Dendritic cell treated with granulocyte-macrophage colony-stimulating factor and Interleukin-4, amounts not matched to agents 40 ng/mL and 50 ng/mL, for 4 days (primary cell): ENCODE data around the gene TTLL11.

Source experiments
- H3K27ac Mint-ChIP-seq: one replicate; pipeline ENCODE4 v1.8.0; 2022; ENCODE audit warnings: mild to moderate bottlenecking, mixed read lengths
- H3K27me3 Mint-ChIP-seq: one replicate; pipeline ENCODE4 v1.8.0; 2022; ENCODE audit warnings: mild to moderate bottlenecking, mixed read lengths
- H3K36me3 Mint-ChIP-seq: one replicate; pipeline ENCODE4 v1.8.0; 2022; ENCODE audit warnings: low read depth, mixed read lengths
- H3K4me1 Mint-ChIP-seq: one replicate; pipeline ENCODE4 v1.8.0; 2022; ENCODE audit warnings: low read depth, mixed read lengths
- H3K4me3 Mint-ChIP-seq: one replicate; pipeline ENCODE4 v1.8.0; 2022; ENCODE audit warnings: mild to moderate bottlenecking, moderate library complexity, mixed read lengths
- H3K9me3 Mint-ChIP-seq: one replicate; pipeline ENCODE4 v1.8.0; 2022; ENCODE audit warnings: mixed read lengths
- intact Hi-C: fragments of 100-400 bp; cut with micrococcal nuclease; formaldehyde crosslinking; loops from one replicate; pipeline ENCODE4 v1.15.0; 2022

TTLL11 gene

GRCh38 chr9:121859646-121860045 lies 233.5 kb downstream of the TTLL11 start:
- H3K4me1 Mint-ChIP-seq: no peaks in the 10 kb centered on the region

GRCh38 chr9:121858788-121859187 lies 234.3 kb downstream of the TTLL11 start:
- Mint-ChIP-seq H3K9me3 (no peaks in the 10 kb centered on the region), H3K27ac (no peak overlapping the region), H3K36me3 (no peaks in the 10 kb centered on the region), H3K4me3 (no peak overlapping the region), H3K4me1 (no peaks in the 10 kb centered on the region), H3K27me3 (no peaks in the 10 kb centered on the region)
- intact Hi-C loops: no loop called here

More at GRCh38 chr9:121859646-121860045, 233.5 kb downstream of the TTLL11 start:
- H3K27me3 Mint-ChIP-seq: no peaks in the 10 kb centered on the region
- H3K9me3 Mint-ChIP-seq: no peaks in the 10 kb centered on the region
- no peak overlapping the region for H3K27ac Mint-ChIP-seq
- no peak overlapping the region for H3K4me3 Mint-ChIP-seq
- H3K36me3 Mint-ChIP-seq: no peaks in the 10 kb centered on the region
- intact Hi-C loops: loop anchor here (10.0 kb wide), 1 partner anchor 175 kb away; no protein-coding TSS in a partner anchor

GRCh38 chr9:121857928-121858327 lies 235.2 kb downstream of the TTLL11 start:
- H3K27me3 Mint-ChIP-seq: no peaks in the 10 kb centered on the region
- H3K36me3 Mint-ChIP-seq: no peaks in the 10 kb centered on the region
- no peak overlapping the region for H3K4me3 Mint-ChIP-seq
- no peaks in the 10 kb centered on the region for H3K9me3 Mint-ChIP-seq
- no peaks in the 10 kb centered on the region for H3K4me1 Mint-ChIP-seq
- H3K27ac Mint-ChIP-seq: no peak overlapping the region
- intact Hi-C loops: no loop called here

GRCh38 chr9:121855476-121855875 lies 237.6 kb downstream of the TTLL11 start:
- no peaks in the 10 kb centered on the region for H3K36me3 Mint-ChIP-seq
- H3K27me3 Mint-ChIP-seq: no peaks in the 10 kb centered on the region
- H3K27ac Mint-ChIP-seq: no peak overlapping the region
- intact Hi-C loops: no loop called here
- H3K4me1 Mint-ChIP-seq: no peaks in the 10 kb centered on the region
- no peaks in the 10 kb centered on the region for H3K9me3 Mint-ChIP-seq
- H3K4me3 Mint-ChIP-seq: no peak overlapping the region

- intact Hi-C loops: no loop called here
- Mint-ChIP-seq H3K4me1 (no peaks in the 10 kb centered on the region), H3K27me3 (no peaks in the 10 kb centered on the region)
Observed at GRCh38 chr9:121853617-121854395, 239.3 kb downstream of the TTLL11 start.

GRCh38 chr9:121852651-121853616 lies 240.2 kb downstream of the TTLL11 start:
- no peaks in the 10 kb centered on the region for H3K36me3 Mint-ChIP-seq
- H3K9me3 Mint-ChIP-seq: peaks cover 7% of the 10 kb centered on the region
- no peaks in the 10 kb centered on the region for H3K27me3 Mint-ChIP-seq
- intact Hi-C loops: no loop called here
- H3K4me3 Mint-ChIP-seq: no peak overlapping the region
- no peak overlapping the region for H3K27ac Mint-ChIP-seq
- no peaks in the 10 kb centered on the region for H3K4me1 Mint-ChIP-seq

More at GRCh38 chr9:121853617-121854395, 239.3 kb downstream of the TTLL11 start:
- Mint-ChIP-seq H3K36me3 (no peaks in the 10 kb centered on the region), H3K4me3 (no peak overlapping the region), H3K9me3 (peaks cover 5% of the 10 kb centered on the region), H3K27ac (no peak overlapping the region)

- no peaks in the 10 kb centered on the region for H3K36me3 Mint-ChIP-seq
- no peak overlapping the region for H3K27ac Mint-ChIP-seq
- intact Hi-C loops: no loop called here
- no peaks in the 10 kb centered on the region for H3K27me3 Mint-ChIP-seq
- peaks cover 7% of the 10 kb centered on the region for H3K9me3 Mint-ChIP-seq
- no peaks in the 10 kb centered on the region for H3K4me1 Mint-ChIP-seq
- H3K4me3 Mint-ChIP-seq: no peak overlapping the region
Observed at GRCh38 chr9:121852241-121852640, 240.9 kb downstream of the TTLL11 start.

GRCh38 chr9:121851641-121852091 lies 241.4 kb downstream of the TTLL11 start:
- Mint-ChIP-seq H3K9me3 (peaks cover 7% of the 10 kb centered on the region), H3K27ac (no peak overlapping the region), H3K36me3 (no peaks in the 10 kb centered on the region), H3K27me3 (no peaks in the 10 kb centered on the region), H3K4me3 (no peak overlapping the region), H3K4me1 (no peaks in the 10 kb centered on the region)
- intact Hi-C loops: no loop called here

- intact Hi-C loops: no loop called here
- H3K4me3 Mint-ChIP-seq: no peak overlapping the region
- H3K9me3 Mint-ChIP-seq: peaks cover 7% of the 10 kb centered on the region
- peaks cover 2% of the 10 kb centered on the region for H3K27me3 Mint-ChIP-seq
- H3K4me1 Mint-ChIP-seq: no peaks in the 10 kb centered on the region
- no peak overlapping the region for H3K27ac Mint-ChIP-seq
- H3K36me3 Mint-ChIP-seq: no peaks in the 10 kb centered on the region
Observed at GRCh38 chr9:121850366-121850765, 242.7 kb downstream of the TTLL11 start.

GRCh38 chr9:121849554-121849953 lies 243.6 kb downstream of the TTLL11 start:
- intact Hi-C loops: no loop called here
- H3K27ac Mint-ChIP-seq: no peak overlapping the region
- H3K4me3 Mint-ChIP-seq: no peak overlapping the region
- no peaks in the 10 kb centered on the region for H3K36me3 Mint-ChIP-seq
- peaks cover 7% of the 10 kb centered on the region for H3K9me3 Mint-ChIP-seq
- H3K4me1 Mint-ChIP-seq: no peaks in the 10 kb centered on the region
- H3K27me3 Mint-ChIP-seq: peaks cover 5% of the 10 kb centered on the region

GRCh38 chr9:121844562-121844961 lies 248.5 kb downstream of the TTLL11 start:
- Mint-ChIP-seq H3K27ac (no peak overlapping the region), H3K27me3 (peaks cover 5% of the 10 kb centered on the region), H3K9me3 (peaks cover 7% of the 10 kb centered on the region), H3K4me3 (no peak overlapping the region), H3K4me1 (no peaks in the 10 kb centered on the region), H3K36me3 (no peaks in the 10 kb centered on the region)
- intact Hi-C loops: no loop called here

- intact Hi-C loops: no loop called here
- Mint-ChIP-seq H3K36me3 (no peaks in the 10 kb centered on the region), H3K9me3 (peaks cover 5% of the 10 kb centered on the region), H3K27me3 (peaks cover 5% of the 10 kb centered on the region), H3K27ac (no peak overlapping the region), H3K4me1 (no peaks in the 10 kb centered on the region), H3K4me3 (no peak overlapping the region)
Observed at GRCh38 chr9:121844098-121844497, 249.0 kb downstream of the TTLL11 start.

GRCh38 chr9:121842612-121842978 lies 250.5 kb downstream of the TTLL11 start:
- intact Hi-C loops: no loop called here
- H3K27ac Mint-ChIP-seq: no peak overlapping the region
- H3K9me3 Mint-ChIP-seq: no peaks in the 10 kb centered on the region
- no peaks in the 10 kb centered on the region for H3K36me3 Mint-ChIP-seq
- no peaks in the 10 kb centered on the region for H3K4me1 Mint-ChIP-seq
- peaks cover 5% of the 10 kb centered on the region for H3K27me3 Mint-ChIP-seq
- no peak overlapping the region for H3K4me3 Mint-ChIP-seq
